ENCODE measurements around the gene ATP2C1.
"Not testable (repeated sequence)": the region's sequence is repeated elsewhere in the genome, so short reads cannot be mapped to it uniquely, and the experiment has no call there.

ATP2C1 gene

DNA sequence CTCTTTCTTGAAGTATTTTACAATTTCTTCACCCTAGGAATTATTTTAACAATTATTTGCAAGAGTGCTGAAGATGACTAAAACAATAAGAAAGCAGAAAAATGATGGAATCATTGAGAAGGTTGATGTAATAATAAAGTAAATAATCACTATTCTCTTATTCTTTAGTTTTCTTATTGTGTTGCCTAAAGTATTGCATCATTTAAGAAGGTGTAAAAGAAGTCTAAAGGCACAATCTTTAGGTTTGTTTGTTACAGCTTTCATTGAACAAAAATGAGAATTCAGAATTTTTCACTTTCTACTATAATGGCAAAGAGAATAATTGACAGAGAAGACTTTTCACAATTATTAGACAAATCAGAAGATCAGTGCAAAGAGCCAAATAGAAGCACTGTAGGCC lies 67.6 kb downstream of the ATP2C1 start:
- TF ChIP-seq, protein P1, sequence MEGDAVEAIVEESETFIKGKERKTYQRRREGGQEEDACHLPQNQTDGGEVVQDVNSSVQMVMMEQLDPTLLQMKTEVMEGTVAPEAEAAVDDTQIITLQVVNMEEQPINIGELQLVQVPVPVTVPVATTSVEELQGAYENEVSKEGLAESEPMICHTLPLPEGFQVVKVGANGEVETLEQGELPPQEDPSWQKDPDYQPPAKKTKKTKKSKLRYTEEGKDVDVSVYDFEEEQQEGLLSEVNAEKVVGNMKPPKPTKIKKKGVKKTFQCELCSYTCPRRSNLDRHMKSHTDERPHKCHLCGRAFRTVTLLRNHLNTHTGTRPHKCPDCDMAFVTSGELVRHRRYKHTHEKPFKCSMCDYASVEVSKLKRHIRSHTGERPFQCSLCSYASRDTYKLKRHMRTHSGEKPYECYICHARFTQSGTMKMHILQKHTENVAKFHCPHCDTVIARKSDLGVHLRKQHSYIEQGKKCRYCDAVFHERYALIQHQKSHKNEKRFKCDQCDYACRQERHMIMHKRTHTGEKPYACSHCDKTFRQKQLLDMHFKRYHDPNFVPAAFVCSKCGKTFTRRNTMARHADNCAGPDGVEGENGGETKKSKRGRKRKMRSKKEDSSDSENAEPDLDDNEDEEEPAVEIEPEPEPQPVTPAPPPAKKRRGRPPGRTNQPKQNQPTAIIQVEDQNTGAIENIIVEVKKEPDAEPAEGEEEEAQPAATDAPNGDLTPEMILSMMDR (IDR thresholded peaks at IDR 0.05; ENCODE audit: insufficient read depth, low read depth, low read length, missing control alignments): no peak
- no peak overlapping the region for H3K4me3 ChIP-seq (ENCODE audit: low read depth, low read length)
- DNase-seq (ENCODE audit: low read depth): no peak

DNA sequence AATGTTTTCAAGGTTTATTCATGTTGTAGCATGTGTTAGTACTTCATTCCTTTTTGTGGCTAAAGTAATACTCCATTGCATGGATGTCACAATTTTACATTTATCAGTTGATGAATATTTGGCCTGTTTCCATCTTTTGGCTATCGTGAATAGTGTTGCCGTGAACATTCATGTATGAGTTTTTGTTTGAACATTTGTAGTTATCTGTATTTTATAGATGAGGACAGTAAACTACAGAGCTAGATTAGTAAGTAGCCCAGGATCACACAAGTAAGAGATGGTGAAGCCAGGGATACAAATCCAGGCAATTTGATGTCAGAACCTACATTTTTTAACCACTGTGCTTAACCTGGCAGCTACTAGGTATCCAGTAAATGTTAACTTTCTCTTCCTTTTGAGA lies 69.6 kb downstream of the ATP2C1 start:
- TF ChIP-seq, protein P1 (IDR thresholded peaks at IDR 0.05; ENCODE audit: insufficient read depth, low read depth, low read length, missing control alignments): no peak
- no peak for DNase-seq (ENCODE audit: low read depth)
- H3K4me3 ChIP-seq (ENCODE audit: low read depth, low read length): no peak overlapping the region

DNA sequence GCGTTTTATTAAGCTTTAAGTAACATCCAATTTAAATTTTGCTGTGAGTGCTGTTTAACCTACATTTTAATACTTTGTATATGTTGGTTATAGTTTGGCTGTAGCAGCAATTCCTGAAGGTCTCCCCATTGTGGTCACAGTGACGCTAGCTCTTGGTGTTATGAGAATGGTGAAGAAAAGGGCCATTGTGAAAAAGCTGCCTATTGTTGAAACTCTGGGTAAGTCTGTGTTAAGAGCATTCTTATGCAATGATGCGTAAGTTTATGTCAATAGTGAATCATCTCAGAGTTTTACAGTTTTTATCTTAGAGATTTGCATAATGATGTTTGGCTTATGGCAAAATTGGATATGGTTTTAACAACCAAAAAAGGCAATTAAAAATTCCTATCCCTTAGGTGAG lies 70.0 kb downstream of the ATP2C1 start:
- no peak overlapping the region for H3K4me3 ChIP-seq (ENCODE audit: low read depth, low read length)
- no peak for DNase-seq (ENCODE audit: low read depth)
- TF ChIP-seq, protein P1 (IDR thresholded peaks at IDR 0.05; ENCODE audit: insufficient read depth, low read depth, low read length, missing control alignments): no peak

DNA sequence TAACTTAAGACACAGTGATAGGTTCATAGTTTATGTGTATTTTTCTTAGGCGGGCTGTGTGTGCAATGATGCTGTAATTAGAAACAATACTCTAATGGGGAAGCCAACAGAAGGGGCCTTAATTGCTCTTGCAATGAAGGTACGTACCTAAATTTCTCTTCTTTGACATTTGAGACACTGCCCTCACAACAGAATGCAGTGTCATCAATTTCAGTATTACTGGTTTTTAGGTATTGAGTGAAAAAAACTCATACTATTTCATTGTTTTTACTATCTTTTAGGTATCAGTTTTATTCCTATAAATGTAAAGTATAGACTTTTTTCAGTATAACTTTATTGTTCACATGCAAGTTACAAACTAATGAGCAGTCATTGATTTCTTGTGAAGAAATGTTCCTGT lies 73.4 kb downstream of the ATP2C1 start:
- TF ChIP-seq, protein P1 (IDR thresholded peaks at IDR 0.05; ENCODE audit: insufficient read depth, low read depth, low read length, missing control alignments): no peak
- no peak for DNase-seq (ENCODE audit: low read depth)
- no peak overlapping the region for H3K4me3 ChIP-seq (ENCODE audit: low read depth, low read length)

DNA sequence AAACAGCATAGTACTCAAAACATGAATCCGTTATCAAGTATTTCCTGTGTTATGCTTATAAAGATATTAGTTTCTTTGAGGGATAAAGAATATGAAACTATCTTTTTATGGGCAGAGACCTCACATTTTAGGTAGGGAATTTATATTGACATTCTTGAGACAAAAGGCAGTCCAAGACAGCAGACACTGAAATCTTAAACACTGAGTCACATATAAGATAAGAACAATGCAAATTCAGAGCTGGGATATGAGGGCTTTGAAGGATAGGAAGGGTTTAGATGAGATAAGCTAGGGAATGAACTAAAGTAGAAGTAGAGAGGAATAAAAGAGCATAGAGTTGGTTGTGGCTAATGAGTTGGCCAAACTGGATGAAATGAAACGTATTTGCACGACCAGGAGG lies 74.3 kb downstream of the ATP2C1 start:
- TF ChIP-seq, protein P1 (IDR thresholded peaks at IDR 0.05; ENCODE audit: insufficient read depth, low read depth, low read length, missing control alignments): no peak
- DNase-seq (ENCODE audit: low read depth): no peak
- no peak overlapping the region for H3K4me3 ChIP-seq (ENCODE audit: low read depth, low read length)

DNA sequence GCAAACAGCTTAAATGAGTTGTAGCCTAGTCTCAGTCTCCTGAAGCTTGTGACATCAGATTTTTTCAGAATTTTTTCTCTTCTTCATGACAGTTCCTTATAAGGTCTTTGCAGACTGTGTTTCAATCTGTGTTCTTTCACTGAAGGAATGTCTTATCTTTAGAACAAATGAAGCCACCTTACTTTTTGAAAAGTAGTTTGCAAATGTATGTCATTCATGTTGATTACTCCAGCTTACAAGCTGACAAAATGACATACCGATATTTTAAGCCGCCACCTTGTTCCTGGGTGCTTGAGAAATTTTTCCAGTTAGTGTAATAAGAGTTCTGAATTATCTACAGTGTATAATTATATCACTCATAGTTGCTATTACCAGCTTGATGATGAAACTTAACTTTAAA lies 75.7 kb downstream of the ATP2C1 start:
- no peak overlapping the region for H3K4me3 ChIP-seq (ENCODE audit: low read depth, low read length)
- TF ChIP-seq, protein P1 (IDR thresholded peaks at IDR 0.05; ENCODE audit: insufficient read depth, low read depth, low read length, missing control alignments): no peak
- no peak for DNase-seq (ENCODE audit: low read depth)

DNA sequence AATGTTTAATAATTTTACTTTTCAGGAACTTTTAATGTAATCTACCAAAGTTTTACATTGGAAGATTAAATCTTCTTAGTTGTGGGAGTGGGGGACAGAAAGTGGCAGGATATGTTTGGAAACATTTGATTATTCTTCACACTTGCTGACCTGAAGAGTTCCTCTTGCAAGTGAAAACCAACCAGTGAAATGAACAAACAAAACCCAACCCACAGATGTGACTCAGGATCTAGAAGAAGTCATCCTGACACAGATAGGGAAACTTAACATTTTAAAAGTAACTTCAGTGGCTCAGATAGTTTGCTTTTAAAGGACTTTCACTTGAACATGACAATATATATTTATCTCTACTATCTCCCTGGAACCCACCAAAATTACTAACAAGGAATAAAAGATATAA lies 77.3 kb downstream of the ATP2C1 start:
- H3K4me3 ChIP-seq (ENCODE audit: low read depth, low read length): no peak overlapping the region
- TF ChIP-seq, protein P1 (IDR thresholded peaks at IDR 0.05; ENCODE audit: insufficient read depth, low read depth, low read length, missing control alignments): no peak
- DNase-seq (ENCODE audit: low read depth): no peak

DNA sequence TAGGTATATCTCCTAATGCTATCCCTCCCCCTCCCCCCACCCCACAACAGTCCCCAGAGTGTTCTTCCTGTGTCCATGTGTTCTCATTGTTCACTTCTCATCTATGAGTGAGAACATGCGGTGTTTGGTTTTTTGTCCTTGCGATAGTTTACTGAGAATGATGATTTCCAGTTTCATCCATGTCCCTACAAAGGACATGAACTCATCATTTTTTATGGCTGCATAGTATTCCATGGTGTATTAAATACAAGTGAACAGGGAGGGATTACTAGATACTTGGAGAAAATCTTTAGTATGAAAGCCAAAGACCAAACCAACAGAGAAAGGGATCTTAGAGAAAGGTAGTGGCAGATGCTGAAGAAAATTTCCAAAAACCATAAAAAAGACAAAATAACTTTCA lies 78.7 kb downstream of the ATP2C1 start:
- not testable (repeated sequence) for H3K4me3 ChIP-seq (ENCODE audit: low read depth, low read length); DNase-seq (ENCODE audit: low read depth)

Measured in GM12865 (cell line).